ENCODE measurements around the gene TTN. TPM values are rescaled to one million over a fixed set of nuclear protein-coding genes. Genes with fewer than 3 reads are reported as not detected.

Gene TTN
- total and polyA plus RNA-seq, 4 donors, result 0.01 to 3.0 (median 0.80) TPM

- Histone ChIP-seq H3K27me3 (ENCODE audit: control insufficient read depth in 4 of 4, insufficient read depth in 4 of 4, low read length in 3 of 4) (no peaks in the 10 kb centered on the region), H3K4me3 (ENCODE audit: low read depth in 1 of 3, low read length in 3 of 3) (no peak overlapping the region), H3K9ac (ENCODE audit: low read depth in 1 of 2, low read length in 2 of 2) (no peak overlapping the region), H3K36me3 (ENCODE audit: control insufficient read depth in 4 of 4, insufficient read depth in 3 of 4, low read depth in 1 of 4, low read length in 3 of 4) (peaks cover 0 to 3% (median under 1%) of the 10 kb centered on the region in 4 donors), H3K9me3 (ENCODE audit: control insufficient read depth in 4 of 4, low read length in 3 of 4) (no peaks in the 10 kb centered on the region), H3K4me1 (ENCODE audit: control insufficient read depth in 4 of 4, insufficient read depth in 4 of 4, low read length in 3 of 4) (peaks cover 9 to 40% (median 26%) of the 10 kb centered on the region in 4 donors), H3K27ac (ENCODE audit: low read depth in 1 of 2, low read length in 2 of 2) (no peak overlapping the region)
- DNase-seq (ENCODE audit: low spot score), result no peak
- no peak for TF ChIP-seq RXRA (IDR thresholded peaks at IDR 0.05)
- no peak for TF ChIP-seq HNF4G (IDR thresholded peaks at IDR 0.05)
- TF ChIP-seq GABPA (IDR thresholded peaks at IDR 0.05 in 1 of 2, conservative IDR thresholded peaks at IDR 0.05 in 1 of 2), result no peak
- TF ChIP-seq RAD21 (IDR thresholded peaks at IDR 0.05), result no peak
- no peak for TF ChIP-seq YY1 (IDR thresholded peaks at IDR 0.05)
- no peak for TF ChIP-seq HNF4A (conservative IDR thresholded peaks at IDR 0.05)
- no peak for TF ChIP-seq FOXA1 (IDR thresholded peaks at IDR 0.05)
- TF ChIP-seq JUND (IDR thresholded peaks at IDR 0.05), result no peak
- TF ChIP-seq CTCF (IDR thresholded peaks at IDR 0.05; ENCODE audit: low read depth, low read length, missing input control), result no peak
- TF ChIP-seq ATF3 (IDR thresholded peaks at IDR 0.05), result no peak
- no peak for TF ChIP-seq MAX (IDR thresholded peaks at IDR 0.05)
- no peak for TF ChIP-seq EGR1 (IDR thresholded peaks at IDR 0.05; ENCODE audit: low read depth in 2 of 2)
- TF ChIP-seq TAF1 (conservative IDR thresholded peaks at IDR 0.05), result no peak
- no peak for TF ChIP-seq REST (IDR thresholded peaks at IDR 0.05)
- 49% methylated on average over 6 of the region's 6 CpGs for WGBS
Measured at GRCh38 chr2:178484245-178485041, 322.8 kb downstream of the TTN start.

DNA sequence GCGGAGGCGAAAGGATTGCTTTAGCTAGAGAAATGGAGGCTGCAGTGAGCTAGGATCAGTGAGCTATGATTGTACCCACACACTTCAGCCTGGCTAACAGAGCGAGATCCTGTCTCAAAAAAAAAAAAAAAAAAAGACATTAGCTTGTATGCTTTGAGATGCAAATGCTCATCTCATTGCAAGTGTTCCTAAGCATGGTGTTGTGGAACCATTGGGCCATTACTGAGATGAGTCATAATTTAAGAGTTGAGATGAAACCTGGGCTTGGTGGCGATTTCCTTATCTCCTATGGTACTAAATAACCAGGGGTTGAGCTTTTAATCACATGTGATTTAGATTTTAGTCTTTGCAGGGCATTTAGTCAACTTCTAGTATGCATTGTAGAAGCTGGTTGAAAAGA, 324.8 kb downstream of the TTN start:
- H3K4me1 ChIP-seq (ENCODE audit: control insufficient read depth in 4 of 4, insufficient read depth in 4 of 4, low read length in 3 of 4), result peaks cover 9 to 51% (median 31%) of the 10 kb centered on the region in 4 donors
- peaks cover 0 to 3% (median under 1%) of the 10 kb centered on the region in 4 donors for H3K36me3 ChIP-seq (ENCODE audit: control insufficient read depth in 4 of 4, insufficient read depth in 3 of 4, low read depth in 1 of 4, low read length in 3 of 4)
- no peaks in the 10 kb centered on the region for H3K9me3 ChIP-seq (ENCODE audit: control insufficient read depth in 4 of 4, low read length in 3 of 4)
- DNase-seq (ENCODE audit: low spot score), result no peak
- no peak overlapping the region for H3K9ac ChIP-seq (ENCODE audit: low read depth in 1 of 2, low read length in 2 of 2)
- no peaks in the 10 kb centered on the region for H3K27me3 ChIP-seq (ENCODE audit: control insufficient read depth in 4 of 4, insufficient read depth in 4 of 4, low read length in 3 of 4)
- H3K4me3 ChIP-seq (ENCODE audit: low read depth in 1 of 3, low read length in 3 of 3), result no peak overlapping the region
- H3K27ac ChIP-seq (ENCODE audit: low read depth in 1 of 2, low read length in 2 of 2), result no peak overlapping the region
- WGBS, result 93% methylated on average over 4 of the region's 4 CpGs
- TF ChIP-seq SP1 (IDR thresholded peaks at IDR 0.05), result no peak
- no peak for TF ChIP-seq RXRA (IDR thresholded peaks at IDR 0.05)
- TF ChIP-seq HNF4A (conservative IDR thresholded peaks at IDR 0.05), result no peak
- TF ChIP-seq GABPA (IDR thresholded peaks at IDR 0.05 in 1 of 2, conservative IDR thresholded peaks at IDR 0.05 in 1 of 2), result no peak
- TF ChIP-seq RAD21 (IDR thresholded peaks at IDR 0.05), result no peak
- no peak for TF ChIP-seq FOXA1 (IDR thresholded peaks at IDR 0.05)
- TF ChIP-seq MAX (IDR thresholded peaks at IDR 0.05), result no peak
- TF ChIP-seq HNF4G (IDR thresholded peaks at IDR 0.05), result no peak
- TF ChIP-seq NR2F2 (IDR thresholded peaks at IDR 0.05), result no peak
- no peak for TF ChIP-seq ATF3 (IDR thresholded peaks at IDR 0.05)
- no peak for TF ChIP-seq REST (IDR thresholded peaks at IDR 0.05)
- no peak for TF ChIP-seq FOXA2 (IDR thresholded peaks at IDR 0.05)
- TF ChIP-seq, protein P1, sequence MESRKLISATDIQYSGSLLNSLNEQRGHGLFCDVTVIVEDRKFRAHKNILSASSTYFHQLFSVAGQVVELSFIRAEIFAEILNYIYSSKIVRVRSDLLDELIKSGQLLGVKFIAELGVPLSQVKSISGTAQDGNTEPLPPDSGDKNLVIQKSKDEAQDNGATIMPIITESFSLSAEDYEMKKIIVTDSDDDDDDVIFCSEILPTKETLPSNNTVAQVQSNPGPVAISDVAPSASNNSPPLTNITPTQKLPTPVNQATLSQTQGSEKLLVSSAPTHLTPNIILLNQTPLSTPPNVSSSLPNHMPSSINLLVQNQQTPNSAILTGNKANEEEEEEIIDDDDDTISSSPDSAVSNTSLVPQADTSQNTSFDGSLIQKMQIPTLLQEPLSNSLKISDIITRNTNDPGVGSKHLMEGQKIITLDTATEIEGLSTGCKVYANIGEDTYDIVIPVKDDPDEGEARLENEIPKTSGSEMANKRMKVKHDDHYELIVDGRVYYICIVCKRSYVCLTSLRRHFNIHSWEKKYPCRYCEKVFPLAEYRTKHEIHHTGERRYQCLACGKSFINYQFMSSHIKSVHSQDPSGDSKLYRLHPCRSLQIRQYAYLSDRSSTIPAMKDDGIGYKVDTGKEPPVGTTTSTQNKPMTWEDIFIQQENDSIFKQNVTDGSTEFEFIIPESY (IDR thresholded peaks at IDR 0.05), result no peak
- TF ChIP-seq TAF1 (conservative IDR thresholded peaks at IDR 0.05), result no peak

Measured in liver (tissue), 9 donors.